B cell (primary cell): ENCODE measurements around the gene NAXD. TPM values are rescaled to one million over a fixed set of nuclear protein-coding genes. Genes with fewer than 3 reads are reported as not detected.
A peak's percentile ranks its signal among the peaks of the same experiment; 100 is the strongest.

Source experiments
- ATAC-seq: fragments of 200-7000 bp; cut with Tn5 transposase; one replicate; pipeline ENCODE4 v1.10.0; 2021; ENCODE audit warnings: low read depth, mild to moderate bottlenecking, moderate number of reproducible peaks, moderate library complexity
- CTCF ChIA-PET: fragments of 350-600 bp; sonication (Branson Sonifier 250); formaldehyde crosslinking; loops from one replicate; lab custom pipeline; 2021; ENCODE audit warnings: antibody characterized with exemption, inconsistent platforms; lab: Charles Lee
- POLR2A ChIA-PET: fragments of 350-600 bp; sonication (Branson Sonifier 250); formaldehyde crosslinking; loops from one replicate; lab custom pipeline; 2021; ENCODE audit warnings: antibody characterized with exemption; lab: Charles Lee
- DNase-seq: peaks from one replicate; pipeline ENCODE4 v3.0.0; 2013
- H2AFZ ChIP-seq: 2 replicates; pipeline ENCODE4 v1.6.1; 2012; ENCODE audit warnings: mild to moderate bottlenecking, low read depth, low read length; ENCODE audit not compliant: insufficient read depth, poor library complexity, severe bottlenecking
- H3K27ac ChIP-seq, 2 donors: 1 replicate in 1 of 2; 2 replicates in 1 of 2; pipeline ENCODE4 v1.5.1; 2012 to 2013; ENCODE audit warnings: low read length in 2 of 2, mild to moderate bottlenecking in 2 of 2, moderate library complexity in 1 of 2
- H3K27me3 ChIP-seq, 4 experiments: fragments of 200-600 bp in 1 of 4; sonication (generic) in 1 of 4; replicated peaks in 1 of 4; 1 replicate in 2 of 4; 2 replicates in 2 of 4; pipeline versions ENCODE4 v1.6.1 to v1.7.0; 2013 to 2016; ENCODE audit warnings: low read length in 3 of 4, mild to moderate bottlenecking in 2 of 4, mixed read lengths in 1 of 4, moderate library complexity in 1 of 4; ENCODE audit not compliant: insufficient read depth in 4 of 4, control insufficient read depth in 3 of 4; ENCODE audit errors: control extremely low read depth in 1 of 4
- H3K36me3 ChIP-seq, 2 experiments: replicated peaks in 1 of 2; 1 replicate in 1 of 2; 2 replicates in 1 of 2; pipeline versions ENCODE4 v1.6.1 to v1.7.1; 2013; ENCODE audit warnings: low read length in 1 of 2; ENCODE audit not compliant: insufficient read depth in 2 of 2, control insufficient read depth in 1 of 2; ENCODE audit errors: control extremely low read depth in 1 of 2, extremely low read depth in 1 of 2
- H3K4me1 ChIP-seq, 2 donors: fragments of 200-600 bp in 1 of 2; sonication (generic) in 1 of 2; 1 replicate in 1 of 2; 2 replicates in 1 of 2; pipeline versions ENCODE4 v1.5.1 to v1.6.1; 2013 to 2017; ENCODE audit warnings: low read length in 2 of 2; ENCODE audit not compliant: control insufficient read depth in 2 of 2, insufficient read depth in 2 of 2
- H3K4me2 ChIP-seq: replicated peaks from 2 replicates; pipeline ENCODE3; 2012; ENCODE audit warnings: mild to moderate bottlenecking, low read depth, low read length; ENCODE audit not compliant: poor library complexity, severe bottlenecking
- H3K4me3 ChIP-seq, 5 experiments: fragments of 200-600 bp in 1 of 5; sonication (generic) in 1 of 5; 1 replicate in 3 of 5; 2 replicates in 2 of 5; pipeline versions ENCODE4 v1.5.1 to v1.7.0; 2011 to 2016; ENCODE audit warnings: low read length in 4 of 5, mild to moderate bottlenecking in 4 of 5, low read depth in 2 of 5, control low read depth in 1 of 5, moderate library complexity in 1 of 5; ENCODE audit not compliant: insufficient read depth in 1 of 5; ENCODE audit errors: control extremely low read depth in 1 of 5, extremely low read depth in 1 of 5
- H3K79me2 ChIP-seq: fragments of 200-600 bp; sonication (generic); one replicate; pipeline ENCODE4 v1.6.0; 2016; ENCODE audit warnings: low read length; ENCODE audit not compliant: control insufficient read depth, insufficient read depth
- H3K9ac ChIP-seq: fragments of 200-600 bp; sonication (generic); 2 replicates; pipeline ENCODE4 v1.6.1; 2017; ENCODE audit warnings: mild to moderate bottlenecking, low read length, moderate library complexity
- H3K9me3 ChIP-seq, 3 donors: one replicate each; pipeline versions ENCODE4 v1.6.1 to v1.7.1; 2013; ENCODE audit warnings: low read length in 2 of 3; ENCODE audit not compliant: control insufficient read depth in 2 of 3, insufficient read depth in 1 of 3; ENCODE audit errors: control extremely low read depth in 1 of 3
- H4K20me1 ChIP-seq: 2 replicates; pipeline ENCODE4 v1.6.0; 2012; ENCODE audit warnings: mild to moderate bottlenecking, low read length; ENCODE audit not compliant: insufficient read depth, control insufficient read depth, poor library complexity, severe bottlenecking
- H3K27ac Mint-ChIP-seq: one replicate; pipeline ENCODE4 v1.8.0; 2021; ENCODE audit warnings: mixed read lengths
- H3K27me3 Mint-ChIP-seq: one replicate; pipeline ENCODE4 v1.8.0; 2021; ENCODE audit warnings: mixed read lengths
- H3K4me1 Mint-ChIP-seq: one replicate; pipeline ENCODE4 v1.8.0; 2021; ENCODE audit warnings: mixed read lengths
- H3K4me3 Mint-ChIP-seq: one replicate; pipeline ENCODE4 v1.8.0; 2021; ENCODE audit warnings: mixed read lengths
- H3K9me3 Mint-ChIP-seq: one replicate; pipeline ENCODE4 v1.8.0; 2022; ENCODE audit warnings: mixed read lengths; ENCODE audit not compliant: insufficient read depth
- CTCF ChIP-seq: fragments of 200-600 bp; IDR thresholded peaks from one replicate; pipeline ENCODE4 v1.8.0; 2022; ENCODE audit warnings: antibody characterized with exemption, mild to moderate bottlenecking
- EZH2 ChIP-seq: IDR thresholded peaks from 2 replicates; pipeline ENCODE4 v1.6.1; 2012; ENCODE audit warnings: borderline replicate concordance, low read depth, mild to moderate bottlenecking, moderate library complexity, low read length; ENCODE audit not compliant: insufficient read depth, poor library complexity, severe bottlenecking
- WGBS: methylation state at CpG from one replicate; pipeline ENCODE4 v1.1.5; 2013; ENCODE audit warnings: missing lambda C conversion rate; ENCODE audit not compliant: insufficient coverage; 5-methylcytosine and 5-hydroxymethylcytosine counted together
- intact Hi-C: fragments of 100-400 bp; cut with micrococcal nuclease; formaldehyde crosslinking; loops from one replicate; pipeline ENCODE4 v1.10.0; 2022
- polyA plus RNA-seq: library from polyadenylated mRNA; depleted of rRNA; stranded (reverse); fragments of >200 nt; gene quantifications from 2 replicates; pipeline ENCODE4 v1.2.3, GENCODE V29; 2012
- total RNA-seq, 2 donors: library from RNA; stranded (reverse); fragments of 120-200 nt in 1 of 2; gene quantifications; 1 replicate in 1 of 2; 2 replicates in 1 of 2; pipeline versions ENCODE4 v1.2.3 to v1.2.4, GENCODE V29; 2013 to 2022

NAXD gene
- total and polyA plus RNA-seq, 2 donors (not counting 1 experiment from before 2014, with no cell fraction given) = 28.4 to 33.3 TPM

- Mint-ChIP-seq H3K4me1 (peaks cover 58% of the 10 kb centered on the region), H3K27me3 (no peaks in the 10 kb centered on the region), H3K27ac (peak overlapping the region; percentile 96), H3K4me3 (peak overlapping the region; percentile 76), H3K9me3 (no peaks in the 10 kb centered on the region)
- H3K9ac ChIP-seq = peak overlapping the region; percentile 16
- H3K4me3 ChIP-seq = peak overlapping the region in 2 of 5 experiments; percentile 11 to 17
- H3K27ac ChIP-seq = peak overlapping the region; percentile 59 to 72
- DNase-seq = peak; percentile 78
- peak overlapping the region; percentile 64 for H3K4me2 ChIP-seq
- intact Hi-C loops = loop anchor here (1.0 kb wide), 1 partner anchor 11 kb away; no protein-coding TSS in a partner anchor
- peaks cover 0 to 8% (median 0%) of the 10 kb centered on the region in 3 donors for H3K9me3 ChIP-seq
- H3K27me3 ChIP-seq = no peaks in the 10 kb centered on the region
- H2AFZ ChIP-seq = no peak overlapping the region
- no peak for TF ChIP-seq EZH2
- no peak for TF ChIP-seq CTCF
- peak; percentile 97 for ATAC-seq
- H3K79me2 ChIP-seq = peaks cover 39% of the 10 kb centered on the region
- CTCF ChIA-PET = interaction anchor here (0.5 to 6.3 kb wide), 8 partner anchors 10 to 70 kb away, joined by 3 to 29 read pairs (median 5); no protein-coding TSS in a partner anchor
- 61% methylated on average over 22 of the region's 23 CpGs for WGBS
- peaks cover 46 to 60% of the 10 kb centered on the region in 2 donors for H3K4me1 ChIP-seq
- H3K36me3 ChIP-seq = peaks cover 0 to 61% of the 10 kb centered on the region in 2 experiments
- POLR2A ChIA-PET = interaction anchor here (0.6 to 3.4 kb wide), 4 partner anchors 10 to 49 kb away, joined by 3 to 17 read pairs (median 6); no protein-coding TSS in a partner anchor
- no peaks in the 10 kb centered on the region for H4K20me1 ChIP-seq
These were observed 50.3 kb downstream of the NAXD start for GRCh38 chr13:110665491-110666254.

- intact Hi-C loops = no loop called here
These were observed 50.8 kb downstream of the NAXD start for GRCh38 chr13:110666255-110666533.

More at GRCh38 chr13:110666255-110666533, 50.8 kb downstream of the NAXD start:
- Histone ChIP-seq H2AFZ (no peak overlapping the region), H3K9ac (peak overlapping the region; percentile 16), H3K4me2 (peak overlapping the region; percentile 64), H3K4me1 (peaks cover 45 to 57% of the 10 kb centered on the region in 2 donors), H3K36me3 (peaks cover 0 to 58% of the 10 kb centered on the region in 2 experiments), H3K27me3 (no peaks in the 10 kb centered on the region), H3K4me3 (no peak overlapping the region), H3K27ac (peak overlapping the region; percentile 56 to 58), H3K79me2 (peaks cover 39% of the 10 kb centered on the region), H4K20me1 (no peaks in the 10 kb centered on the region), H3K9me3 (peaks cover 0 to 5% (median 0%) of the 10 kb centered on the region in 3 donors)
- Mint-ChIP-seq H3K4me3 (peak overlapping the region; percentile 76), H3K27ac (peak overlapping the region; percentile 96), H3K27me3 (no peaks in the 10 kb centered on the region), H3K9me3 (peaks cover 2% of the 10 kb centered on the region), H3K4me1 (peaks cover 62% of the 10 kb centered on the region)
- ChIA-PET CTCF (interaction anchor here (0.5 to 6.3 kb wide), 4 partner anchors 10 to 71 kb away, joined by 3 to 29 read pairs (median 5); no protein-coding TSS in a partner anchor), POLR2A (interaction anchor here (0.6 to 1.6 kb wide), 2 partner anchors 10 to 49 kb away, joined by 3 to 10 read pairs; no protein-coding TSS in a partner anchor)
- ATAC-seq (no peak), DNase-seq (no peak)
- WGBS = 85% methylated on average over 6 of the region's 8 CpGs
- TF ChIP-seq CTCF (no peak), EZH2 (no peak)
